Tibial nerve (tissue), 3 donors: Measurements from ENCODE around the gene GALNT10.

Experiments used
- CTCF ChIP-seq, 5 experiments: fragments of 200-600 bp in 3 of 5; fragments of 450-650 bp in 2 of 5; sonication (generic) in 3 of 5; IDR thresholded peaks; one replicate each; pipeline ENCODE4 v1.5.1; 2016 to 2019; ENCODE audit warnings: antibody characterized with exemption in 5 of 5, mild to moderate bottlenecking in 3 of 5, moderate library complexity in 2 of 5
- POLR2A ChIP-seq, 2 donors: fragments of 450-650 bp; IDR thresholded peaks; one replicate each; pipeline ENCODE4 v1.6.1; 2017; ENCODE audit warnings: antibody characterized with exemption in 2 of 2, mild to moderate bottlenecking in 2 of 2, moderate library complexity in 2 of 2

- no peak for TF ChIP-seq CTCF (IDR thresholded peaks at IDR 0.05)
- TF ChIP-seq POLR2A (IDR thresholded peaks at IDR 0.05) = no peak
These were observed 183.7 kb downstream of the GALNT10 start for GRCh38 chr5:154374264-154374663.
